Mucosa of descending colon (tissue), 3 donors: ENCODE data around the gene SH2D4B. TPM values are rescaled to one million over a fixed set of nuclear protein-coding genes. Genes with fewer than 3 reads are reported as not detected.

Source experiments
- ATAC-seq: fragments of 200-7000 bp; cut with Tn5 transposase; one replicate; pipeline ENCODE4 v1.9.1; 2020; ENCODE audit warnings: mild to moderate bottlenecking, moderate library complexity
- DNase-seq, 3 donors: peaks; one replicate each; pipeline ENCODE4 v3.0.0-alpha.2; 2020
- H3K36me3 ChIP-seq: fragments of 200-600 bp; one replicate; pipeline ENCODE4 v1.8.0; 2021; ENCODE audit warnings: low read depth, mild to moderate bottlenecking
- H3K4me1 ChIP-seq: fragments of 200-600 bp; one replicate; pipeline ENCODE4 v1.8.0; 2021; ENCODE audit warnings: low read depth, mild to moderate bottlenecking
- H3K4me3 ChIP-seq: fragments of 200-600 bp; one replicate; pipeline ENCODE4 v1.8.0; 2021; ENCODE audit warnings: mild to moderate bottlenecking
- H3K9me3 ChIP-seq: fragments of 200-600 bp; one replicate; pipeline ENCODE4 v1.8.0; 2021; ENCODE audit warnings: mild to moderate bottlenecking
- intact Hi-C, 2 donors: fragments of 100-400 bp; cut with DNase I in 1 of 2; cut with micrococcal nuclease in 1 of 2; formaldehyde crosslinking; loops; one replicate each; pipeline versions ENCODE4 v1.11.0 to v1.11.1; 2022; cut with DNase I, micrococcal nuclease
- total RNA-seq, 3 donors: library from RNA; stranded (reverse); fragmentation: NEBNext Ultra II Directional in 2 of 3; extraction: Animal tissue kit (Norgen Biotek cat#: 25700) in 2 of 3; gene quantifications; one replicate each; pipeline versions ENCODE4 v1.2.1 to v1.2.4, GENCODE V29; 2021 to 2023
- TF ChIP-seq, protein P1 (sequence below): fragments of 200-600 bp; IDR thresholded peaks from one replicate; pipeline ENCODE4 v1.8.0; 2022; ENCODE audit warnings: antibody characterized with exemption, mild to moderate bottlenecking
- donor health status: DM: no; HTN: no; CAD: no; lungs with moderate emphysema.
- donor health status: DM: no; HTN: no; CAD: no.
- donor health status: DM: no; HTN: yes; CAD: no.

The SH2D4B gene
- total RNA-seq, 3 donors from 2014 or later, result not detected

DNA sequence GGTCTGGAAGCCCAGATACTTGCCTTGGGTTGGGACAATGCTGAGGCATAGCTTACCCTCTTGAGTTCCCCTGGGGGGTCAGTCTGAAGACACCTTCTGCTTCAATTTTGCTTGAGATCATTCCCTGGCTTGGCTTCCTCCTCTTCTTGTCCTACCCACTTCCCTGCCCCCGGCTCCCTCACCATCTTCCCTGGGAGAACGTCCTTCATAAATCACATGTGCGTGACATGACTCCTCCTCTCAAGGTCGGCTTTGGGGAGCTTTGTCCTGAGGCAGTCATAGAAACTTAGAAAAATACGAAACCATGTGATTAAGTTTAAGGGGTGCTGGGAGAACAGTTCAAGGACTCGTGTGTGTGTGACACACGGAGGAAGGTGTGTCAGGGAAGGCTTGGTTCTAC is 122.6 kb downstream of the SH2D4B start:
- Histone ChIP-seq H3K4me3 (no peak overlapping the region), H3K36me3 (no peaks in the 10 kb centered on the region), H3K9me3 (no peaks in the 10 kb centered on the region), H3K4me1 (peaks cover 2% of the 10 kb centered on the region)
- ATAC-seq (no peak), DNase-seq (no peak)
- intact Hi-C loops, result loop anchor here in 1 of 2 donors (10.0 kb wide), 1 partner anchor 265 kb away; no protein-coding TSS in a partner anchor
- TF ChIP-seq, protein P1, sequence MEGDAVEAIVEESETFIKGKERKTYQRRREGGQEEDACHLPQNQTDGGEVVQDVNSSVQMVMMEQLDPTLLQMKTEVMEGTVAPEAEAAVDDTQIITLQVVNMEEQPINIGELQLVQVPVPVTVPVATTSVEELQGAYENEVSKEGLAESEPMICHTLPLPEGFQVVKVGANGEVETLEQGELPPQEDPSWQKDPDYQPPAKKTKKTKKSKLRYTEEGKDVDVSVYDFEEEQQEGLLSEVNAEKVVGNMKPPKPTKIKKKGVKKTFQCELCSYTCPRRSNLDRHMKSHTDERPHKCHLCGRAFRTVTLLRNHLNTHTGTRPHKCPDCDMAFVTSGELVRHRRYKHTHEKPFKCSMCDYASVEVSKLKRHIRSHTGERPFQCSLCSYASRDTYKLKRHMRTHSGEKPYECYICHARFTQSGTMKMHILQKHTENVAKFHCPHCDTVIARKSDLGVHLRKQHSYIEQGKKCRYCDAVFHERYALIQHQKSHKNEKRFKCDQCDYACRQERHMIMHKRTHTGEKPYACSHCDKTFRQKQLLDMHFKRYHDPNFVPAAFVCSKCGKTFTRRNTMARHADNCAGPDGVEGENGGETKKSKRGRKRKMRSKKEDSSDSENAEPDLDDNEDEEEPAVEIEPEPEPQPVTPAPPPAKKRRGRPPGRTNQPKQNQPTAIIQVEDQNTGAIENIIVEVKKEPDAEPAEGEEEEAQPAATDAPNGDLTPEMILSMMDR, result no peak

DNA sequence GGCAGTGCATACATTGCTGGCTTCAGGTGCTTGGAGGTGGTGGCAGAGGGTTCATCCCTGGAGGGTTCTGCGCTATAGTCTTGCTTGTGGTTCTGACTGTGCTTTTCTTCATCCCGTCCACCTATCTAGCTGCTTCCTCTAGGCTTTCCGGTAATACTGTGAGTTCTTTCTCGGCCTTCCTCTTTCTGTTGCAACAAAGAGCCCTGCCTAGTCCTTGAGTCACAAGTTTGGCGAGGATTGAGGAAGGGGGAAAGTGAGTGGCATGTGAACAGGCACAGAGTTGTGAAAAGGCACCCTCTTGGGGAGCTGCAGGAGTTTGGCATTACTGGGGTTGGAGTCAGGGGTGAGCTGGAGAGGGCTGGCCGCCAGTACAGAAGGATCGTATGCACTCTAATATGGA is 123.0 kb downstream of the SH2D4B start:
- ATAC-seq (peak; percentile 12), DNase-seq (peak in 1 of 3 donors; percentile 10)
- H3K36me3 ChIP-seq, result no peaks in the 10 kb centered on the region
- peaks cover 2% of the 10 kb centered on the region for H3K4me1 ChIP-seq
- intact Hi-C loops, result loop anchor here in 1 of 2 donors (10.0 kb wide), 1 partner anchor 264 kb away; no protein-coding TSS in a partner anchor
- TF ChIP-seq, protein P1, result no peak
- H3K4me3 ChIP-seq, result no peak overlapping the region
- no peaks in the 10 kb centered on the region for H3K9me3 ChIP-seq

DNA sequence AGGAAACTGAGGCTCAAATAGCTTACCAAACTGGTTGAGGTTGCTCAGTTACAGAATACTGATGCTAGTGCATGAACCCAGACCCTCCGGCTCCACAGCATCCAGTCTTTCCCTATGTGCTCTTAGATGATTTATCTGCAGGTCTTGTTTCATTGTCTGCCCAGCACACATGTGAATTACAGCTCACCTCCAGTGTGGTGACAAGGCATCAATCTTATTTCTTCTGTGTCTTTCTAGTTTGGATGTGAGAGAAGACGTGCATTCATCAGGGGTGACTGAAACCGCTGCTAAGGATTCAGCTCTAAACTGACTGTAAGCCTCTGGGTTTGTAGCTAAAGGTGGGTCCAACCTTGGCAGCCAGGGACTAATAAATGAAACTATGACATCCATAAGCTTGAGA is 123.8 kb downstream of the SH2D4B start:
- Histone ChIP-seq H3K4me3 (no peak overlapping the region), H3K36me3 (no peaks in the 10 kb centered on the region), H3K4me1 (peaks cover 2% of the 10 kb centered on the region), H3K9me3 (no peaks in the 10 kb centered on the region)
- intact Hi-C loops, result loop anchor here in 1 of 2 donors (10.0 kb wide), 1 partner anchor 263 kb away; no protein-coding TSS in a partner anchor
- no peak for ATAC-seq
- DNase-seq, result no peak
- TF ChIP-seq, protein P1, result no peak

DNA sequence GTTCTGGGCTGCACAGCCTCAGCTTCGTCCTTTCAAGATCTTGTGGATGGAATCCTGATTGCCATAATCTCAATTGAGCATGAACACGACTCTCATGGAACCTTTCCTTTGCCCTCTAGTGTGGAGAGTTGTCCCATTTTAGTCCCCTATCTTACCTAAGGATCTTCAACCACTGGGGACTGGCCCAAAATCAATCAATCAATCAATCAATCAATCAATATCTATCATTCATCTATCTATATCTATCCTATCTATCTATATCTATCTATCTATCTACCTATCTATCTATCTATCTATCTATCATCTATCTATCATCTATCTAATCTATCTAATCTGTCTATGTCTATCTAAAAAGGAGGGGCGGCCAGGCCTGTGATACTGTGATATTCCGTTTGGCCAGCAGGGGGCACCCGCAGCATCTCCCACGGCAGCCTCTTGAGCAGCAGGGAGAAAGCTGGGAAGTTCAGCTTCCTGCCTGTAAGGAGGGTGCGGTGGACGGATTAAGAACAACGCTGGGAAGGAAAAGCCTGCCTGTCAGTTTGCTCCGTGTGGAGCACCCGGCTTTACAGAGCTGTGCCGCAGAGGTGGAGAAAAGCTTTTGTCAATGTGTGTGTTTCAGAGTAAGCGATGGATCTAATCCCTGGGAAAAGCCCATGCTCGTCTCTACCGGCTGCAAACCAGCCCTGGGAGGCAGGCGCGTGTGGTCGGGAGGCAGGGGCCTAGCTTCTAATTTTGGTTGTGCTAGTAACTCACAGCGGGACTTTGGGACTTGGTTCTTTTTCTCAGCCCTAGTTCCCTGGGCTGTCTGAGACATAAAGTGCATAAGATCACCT is 124.9 kb downstream of the SH2D4B start:
- intact Hi-C loops, result loop anchor here in 1 of 2 donors (10.0 kb wide), 1 partner anchor 262 kb away; no protein-coding TSS in a partner anchor
- Histone ChIP-seq H3K4me1 (peaks cover 2% of the 10 kb centered on the region), H3K4me3 (no peak overlapping the region), H3K9me3 (no peaks in the 10 kb centered on the region), H3K36me3 (no peaks in the 10 kb centered on the region)
- DNase-seq, result peak; percentile 74 to 92 (median 90)
- TF ChIP-seq, protein P1, result peak; percentile 75
- ATAC-seq, result peak; percentile 92

DNA sequence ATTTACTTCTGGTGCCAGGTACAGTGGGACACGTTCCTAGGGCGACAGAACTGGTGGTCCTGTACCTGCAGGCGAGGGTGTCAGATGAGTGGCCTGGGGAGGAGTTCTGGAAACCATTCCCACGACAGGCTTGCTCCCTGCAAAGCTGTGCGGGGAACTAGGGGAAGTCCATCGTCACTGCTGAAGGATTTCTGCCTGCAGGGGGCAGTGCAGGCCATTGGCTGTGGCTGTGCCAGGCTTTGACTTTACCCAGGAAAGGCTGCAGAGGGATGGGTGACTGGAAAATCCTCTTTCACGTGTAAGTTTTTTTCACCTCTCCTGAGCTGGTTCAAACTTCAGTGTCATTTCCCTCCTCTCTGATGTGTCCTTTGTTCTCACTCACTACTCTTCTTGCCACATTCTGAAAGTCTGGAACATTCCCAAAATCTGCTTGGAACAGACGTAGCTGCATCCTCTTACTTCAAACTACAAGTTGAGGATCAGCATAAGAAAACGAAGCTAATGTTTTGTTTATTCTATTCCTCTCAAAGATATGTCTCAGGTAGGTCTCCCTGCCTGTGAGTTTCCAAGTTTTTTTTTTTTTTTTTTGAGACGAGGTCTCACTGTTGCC is 126.5 kb downstream of the SH2D4B start:
- intact Hi-C loops, result loop anchor here in 1 of 2 donors (10.0 kb wide), 1 partner anchor 261 kb away; no protein-coding TSS in a partner anchor

More for the DNA sequence above, 126.5 kb downstream of the SH2D4B start:
- Histone ChIP-seq H3K9me3 (no peaks in the 10 kb centered on the region), H3K4me3 (no peak overlapping the region), H3K36me3 (no peaks in the 10 kb centered on the region), H3K4me1 (peaks cover 2% of the 10 kb centered on the region)
- peak; percentile 89 for ATAC-seq
- TF ChIP-seq, protein P1, result peak; percentile 73
- peak; percentile 72 to 96 (median 91) for DNase-seq
